Astrocyte (in vitro differentiated cells and primary cell): ENCODE measurements around the gene PANX3. TPM values are rescaled to one million over a fixed set of nuclear protein-coding genes. Genes with fewer than 3 reads are reported as not detected.

Experiments
- DNase-seq: peaks from one replicate; pipeline ENCODE4 v3.0.0-alpha.2; 2010; ENCODE audit warnings: low read depth
- FAIRE-seq: peaks from 2 replicates; lab custom pipeline; 2011; peaks lifted over from hg19 to GRCh38; lab: Jason Lieb, UNC
- H2AFZ ChIP-seq: 2 replicates; pipeline ENCODE4 v1.6.0; 2012; ENCODE audit warnings: low read depth, low read length, inconsistent platforms
- H3K27ac ChIP-seq: 2 replicates; pipeline ENCODE4 v1.5.1; 2011; ENCODE audit warnings: low read depth, low read length, inconsistent platforms
- H3K27me3 ChIP-seq: 2 replicates; pipeline ENCODE4 v1.6.0; 2011; ENCODE audit warnings: low read length, inconsistent platforms; ENCODE audit not compliant: insufficient read depth
- H3K36me3 ChIP-seq: 2 replicates; pipeline ENCODE4 v1.5.1; 2011; ENCODE audit warnings: low read length, inconsistent platforms; ENCODE audit not compliant: insufficient read depth
- H3K4me1 ChIP-seq: 2 replicates; pipeline ENCODE4 v1.5.1; 2011; ENCODE audit warnings: low read length, inconsistent platforms; ENCODE audit not compliant: insufficient read depth
- H3K4me2 ChIP-seq: 2 replicates; pipeline ENCODE4 v1.6.0; 2012; ENCODE audit warnings: low read length, inconsistent platforms
- H3K4me3 ChIP-seq: 2 replicates; pipeline ENCODE4 v1.5.1; 2011; ENCODE audit warnings: low read depth, mild to moderate bottlenecking, low read length, inconsistent platforms; ENCODE audit not compliant: insufficient read depth
- H3K79me2 ChIP-seq: 2 replicates; pipeline ENCODE4 v1.6.0; 2012; ENCODE audit warnings: mild to moderate bottlenecking, low read length, inconsistent platforms; ENCODE audit not compliant: insufficient read depth
- H3K9ac ChIP-seq: 2 replicates; pipeline ENCODE4 v1.6.0; 2012; ENCODE audit warnings: mild to moderate bottlenecking, low read length, inconsistent platforms
- H3K9me3 ChIP-seq: 2 replicates; pipeline ENCODE4 v1.5.1; 2012; ENCODE audit warnings: low read depth, mild to moderate bottlenecking, low read length, inconsistent platforms; ENCODE audit not compliant: insufficient read depth
- H4K20me1 ChIP-seq: 2 replicates; pipeline ENCODE4 v1.6.0; 2012; ENCODE audit warnings: low read length, inconsistent platforms; ENCODE audit not compliant: insufficient read depth
- H3K27ac Mint-ChIP-seq: one replicate; pipeline ENCODE4 v1.8.0; 2021; ENCODE audit warnings: mild to moderate bottlenecking, mixed read lengths; ENCODE audit not compliant: unreplicated experiment
- H3K27me3 Mint-ChIP-seq: one replicate; pipeline ENCODE4 v1.8.0; 2021; ENCODE audit warnings: low read depth, mixed read lengths; ENCODE audit not compliant: unreplicated experiment
- H3K36me3 Mint-ChIP-seq: one replicate; pipeline ENCODE4 v1.8.0; 2021; ENCODE audit warnings: low read depth, mixed read lengths; ENCODE audit not compliant: unreplicated experiment
- H3K4me1 Mint-ChIP-seq: one replicate; pipeline ENCODE4 v1.8.0; 2021; ENCODE audit warnings: low read depth, mixed read lengths; ENCODE audit not compliant: unreplicated experiment
- H3K4me3 Mint-ChIP-seq: one replicate; pipeline ENCODE4 v1.8.0; 2021; ENCODE audit warnings: mild to moderate bottlenecking, moderate library complexity, mixed read lengths; ENCODE audit not compliant: unreplicated experiment
- H3K9me3 Mint-ChIP-seq: one replicate; pipeline ENCODE4 v1.8.0; 2021; ENCODE audit warnings: mild to moderate bottlenecking, mixed read lengths; ENCODE audit not compliant: unreplicated experiment
- CTCF ChIP-seq: IDR thresholded peaks from 2 replicates; pipeline ENCODE4 v1.5.1; 2011; ENCODE audit warnings: low read depth, mild to moderate bottlenecking, inconsistent platforms, low read length, moderate library complexity; ENCODE audit not compliant: insufficient read depth
- EZH2 ChIP-seq: IDR thresholded peaks from 2 replicates; pipeline ENCODE4 v1.6.1; 2012; ENCODE audit warnings: mild to moderate bottlenecking, low read length, inconsistent platforms; ENCODE audit not compliant: insufficient read depth
- total RNA-seq: library from RNA; stranded (reverse); gene quantifications from 2 replicates; pipeline ENCODE4 v1.2.1, GENCODE V29; 2021

Gene PANX3
- total RNA-seq, 1 donor from 2014 or later = not detected

- Mint-ChIP-seq H3K27ac (peak within 1 kb of the TSS; percentile 95), H3K4me1 (peaks cover 4% of the 10 kb centered on the region), H3K36me3 (peaks cover 6% of the 10 kb centered on the region), H3K4me3 (peak within 1 kb of the TSS; percentile 99), H3K9me3 (no peaks in the 10 kb centered on the region), H3K27me3 (peaks cover 6% of the 10 kb centered on the region)
- peaks cover 40% of the 10 kb centered on the region for H4K20me1 ChIP-seq
- H3K79me2 ChIP-seq = peaks cover 49% of the 10 kb centered on the region
- H2AFZ ChIP-seq = peak within 1 kb of the TSS; percentile 90
- H3K9ac ChIP-seq = peak within 1 kb of the TSS; percentile 96
- peak; percentile 89 for DNase-seq
- H3K27me3 ChIP-seq = no peaks in the 10 kb centered on the region
- no peak for TF ChIP-seq CTCF
- TF ChIP-seq EZH2 = no peak
- H3K4me3 ChIP-seq = peak within 1 kb of the TSS; percentile 91
- H3K4me2 ChIP-seq = peak within 1 kb of the TSS; percentile 85
- H3K4me1 ChIP-seq = peaks cover 15% of the 10 kb centered on the region
- no peak for FAIRE-seq
- H3K36me3 ChIP-seq = peaks cover 12% of the 10 kb centered on the region
- no peaks in the 10 kb centered on the region for H3K9me3 ChIP-seq
- H3K27ac ChIP-seq = peak within 1 kb of the TSS; percentile 92
Measured at GRCh38 chr11:124622531-124623451, 11.6 kb downstream of the PANX3 start, which contains the start of gene TBRG1. Gene TBRG1 (plus strand): TSS chr11:124622864. CDS start chr11:124623084, 220 bp downstream.

- Histone ChIP-seq H2AFZ (no peak overlapping the region), H3K4me2 (peak overlapping the region; percentile 85), H3K4me3 (peak overlapping the region; percentile 91), H3K4me1 (peaks cover 15% of the 10 kb centered on the region), H4K20me1 (peaks cover 44% of the 10 kb centered on the region), H3K79me2 (peaks cover 49% of the 10 kb centered on the region), H3K27me3 (no peaks in the 10 kb centered on the region), H3K9me3 (no peaks in the 10 kb centered on the region), H3K9ac (peak overlapping the region; percentile 96), H3K36me3 (peaks cover 15% of the 10 kb centered on the region), H3K27ac (peak overlapping the region; percentile 92)
- H3K4me1 Mint-ChIP-seq = peaks cover 4% of the 10 kb centered on the region
- H3K4me3 Mint-ChIP-seq = peak overlapping the region; percentile 99
- peak; percentile 23 for DNase-seq
- no peak for FAIRE-seq
- peaks cover 6% of the 10 kb centered on the region for H3K36me3 Mint-ChIP-seq
- peak overlapping the region; percentile 95 for H3K27ac Mint-ChIP-seq
- no peaks in the 10 kb centered on the region for H3K9me3 Mint-ChIP-seq
- H3K27me3 Mint-ChIP-seq = peaks cover 6% of the 10 kb centered on the region
- TF ChIP-seq CTCF (no peak), EZH2 (no peak)
Measured at GRCh38 chr11:124623861-124624525, 12.8 kb downstream of the PANX3 start.
